Activated CD8-positive, alpha-beta memory T cell treated with anti-CD3 and anti-CD28 coated beads, Interleukin-2, amount 50 U/mL, for 24 hours (primary cell): ENCODE results near the gene HSF2BP.
"Not testable (repeated sequence)": the region's sequence is repeated elsewhere in the genome, so short reads cannot be mapped to it uniquely, and the experiment has no call there.

Experiments used
- DNase-seq: peaks from one replicate; pipeline ENCODE4 v3.0.0-alpha.2; 2020; ENCODE audit errors: extremely low read depth

The HSF2BP gene

DNA sequence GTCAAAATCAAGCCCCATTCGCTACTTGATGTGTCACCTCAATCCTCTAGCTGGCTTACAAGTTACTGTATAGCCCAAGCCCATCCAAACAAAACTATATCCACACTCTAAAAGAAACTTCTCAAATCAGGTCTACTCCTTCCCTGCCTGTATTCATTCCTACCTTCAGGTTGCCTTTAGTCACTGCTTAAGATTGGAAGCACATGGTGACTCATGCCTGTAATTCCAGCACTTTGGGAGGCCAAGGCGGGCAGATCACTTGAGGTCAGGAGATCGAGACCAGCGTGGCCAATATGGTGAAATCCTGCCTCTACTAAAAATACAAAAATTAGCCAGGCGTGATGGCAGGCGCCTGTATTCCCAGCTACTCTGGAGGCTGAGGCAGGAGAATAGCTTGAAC, 7.4 kb downstream of the HSF2BP start:
- not testable (repeated sequence) for DNase-seq

DNA sequence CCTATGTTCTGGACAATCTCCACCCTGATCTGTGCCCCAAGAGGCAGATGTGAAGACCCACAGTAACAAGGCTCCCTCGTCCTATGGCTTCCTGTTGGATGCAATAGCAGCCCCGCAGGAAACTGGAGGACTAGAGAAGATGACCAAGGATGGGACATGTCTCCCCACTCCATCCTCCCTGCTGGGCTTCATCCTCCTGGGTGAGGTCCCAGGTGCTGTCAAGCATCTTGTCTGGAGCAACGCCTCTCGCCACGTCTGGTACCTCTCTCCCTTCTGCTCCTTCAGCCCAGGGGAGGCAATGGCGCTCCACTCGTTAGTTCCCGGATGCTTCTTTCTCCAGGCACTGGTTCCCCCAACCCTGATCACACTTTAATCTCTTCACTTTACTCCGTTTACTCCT, 11.1 kb downstream of the HSF2BP start:
- DNase-seq: no peak

DNA sequence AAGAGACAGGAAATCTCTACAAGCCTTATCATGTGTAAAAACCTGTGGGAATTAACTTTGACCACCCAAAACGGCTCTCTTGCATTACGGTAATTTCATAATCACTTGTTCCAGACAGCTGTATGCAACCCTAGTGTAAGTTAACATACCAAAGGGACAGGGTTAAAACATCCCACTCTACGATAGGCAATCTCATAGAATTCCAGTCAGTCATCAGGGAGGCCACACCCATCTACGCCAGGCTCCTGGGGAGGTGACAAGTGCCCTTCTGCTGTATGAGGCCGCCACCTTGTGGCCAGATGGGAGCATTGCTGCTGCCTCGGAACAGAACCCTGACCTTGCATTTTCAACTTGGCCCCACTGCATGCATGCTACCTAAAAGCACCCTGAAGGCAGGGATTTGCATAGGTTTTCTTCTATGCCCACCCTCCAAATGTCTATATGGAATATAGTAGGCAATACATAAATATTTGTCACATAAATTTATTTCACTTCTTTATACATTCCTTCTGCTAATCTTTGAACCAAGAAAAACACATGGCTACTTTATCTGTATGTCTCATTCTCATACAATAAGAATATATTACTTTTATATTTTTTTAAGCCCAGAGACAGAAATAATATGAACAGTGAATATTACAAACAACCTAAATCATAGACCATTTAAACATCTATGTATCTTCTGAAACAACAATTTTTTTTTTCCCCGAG, 12.6 kb downstream of the HSF2BP start:
- DNase-seq: peak; percentile 69

DNA sequence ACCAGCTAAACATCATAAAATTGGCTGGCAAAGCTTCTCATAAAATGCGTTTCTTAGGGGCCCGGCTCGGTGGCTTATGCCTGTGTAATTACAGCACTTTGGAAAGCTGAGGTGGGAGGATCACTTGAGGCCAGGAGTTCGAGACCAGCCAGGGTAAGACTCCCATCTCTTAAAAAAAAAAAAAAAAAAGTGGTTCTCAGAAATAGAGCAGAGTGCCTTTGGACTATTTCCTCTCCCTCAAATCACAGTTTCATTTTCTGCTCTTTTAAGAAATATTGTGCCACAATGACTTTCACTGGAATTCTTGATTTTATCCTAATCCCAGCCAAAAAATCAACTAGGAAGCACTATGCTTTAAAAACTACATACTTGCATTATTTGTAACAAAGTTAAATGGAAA, 13.3 kb downstream of the HSF2BP start:
- no peak for DNase-seq

DNA sequence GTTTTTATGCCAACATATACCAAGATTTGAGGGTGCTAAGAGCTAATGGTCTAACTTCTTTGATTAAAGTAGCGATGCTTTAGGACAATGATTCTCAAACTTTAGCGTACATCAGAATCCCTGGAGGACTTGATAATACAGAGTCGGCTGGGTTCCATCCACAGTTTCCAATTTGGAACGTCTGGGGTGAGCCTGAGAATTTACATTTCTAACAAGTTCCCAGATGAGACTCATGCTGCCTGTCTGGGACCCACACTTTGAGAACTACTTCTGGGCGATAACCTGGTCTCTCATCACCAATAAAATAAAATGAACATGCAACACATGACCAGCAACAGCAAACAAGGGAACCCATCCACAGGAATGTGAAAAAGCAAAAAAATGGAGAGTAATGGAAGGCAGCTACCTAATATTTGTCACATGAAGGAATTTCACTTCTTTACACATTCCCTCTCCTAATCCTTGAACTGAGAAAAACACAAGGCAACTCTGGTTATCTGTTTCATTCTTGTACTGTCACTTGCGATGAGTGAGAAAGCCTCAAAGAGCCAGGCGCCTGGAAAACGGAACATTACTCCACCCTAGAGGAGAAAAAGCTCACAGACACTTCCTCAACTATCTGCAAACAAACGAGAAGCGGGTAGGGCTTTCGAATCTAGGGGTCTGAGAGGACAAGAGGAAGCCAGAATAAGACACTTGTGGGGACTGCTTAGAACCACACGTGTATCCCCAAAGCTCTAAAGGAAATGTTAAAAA, 14.0 kb downstream of the HSF2BP start:
- DNase-seq: no peak

DNA sequence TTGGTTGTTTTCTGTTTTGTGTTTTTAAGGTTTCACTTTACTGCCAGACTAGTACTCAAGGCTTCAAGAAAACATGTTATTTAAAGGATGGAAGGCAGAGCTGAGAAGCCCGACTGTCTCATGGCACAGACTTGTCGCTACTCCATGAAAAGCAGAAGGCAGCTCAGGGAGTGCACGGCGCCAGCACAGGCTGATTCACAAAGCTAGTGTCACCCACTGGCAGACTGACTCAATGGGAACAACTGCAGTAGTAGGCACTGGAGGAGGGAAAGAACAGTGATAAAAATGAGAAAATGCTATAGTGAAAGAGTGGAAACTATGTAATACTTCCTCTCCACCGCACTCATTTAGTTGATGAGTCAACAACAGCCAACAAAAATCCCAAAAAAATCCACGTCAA, 14.7 kb downstream of the HSF2BP start:
- DNase-seq: no peak

DNA sequence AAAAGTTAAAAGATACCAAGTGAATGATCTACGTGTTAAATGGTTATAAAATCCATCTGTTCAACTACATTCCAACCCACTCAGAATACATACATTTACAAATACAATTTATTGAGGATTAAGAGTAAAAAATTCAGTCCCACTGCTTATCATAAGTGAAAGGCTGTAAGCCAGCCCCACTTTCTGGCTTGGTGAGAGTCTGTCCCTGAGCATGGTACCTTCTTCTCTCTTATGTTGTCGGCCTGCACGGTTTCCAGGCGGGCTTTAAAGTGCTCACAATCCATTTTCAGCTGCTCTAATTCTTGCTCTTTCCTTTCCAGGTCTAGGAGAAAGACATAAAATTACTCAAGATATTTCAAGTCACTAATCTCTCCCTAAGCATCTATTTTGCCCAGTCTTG, 15.2 kb downstream of the HSF2BP start:
- DNase-seq: no peak

DNA sequence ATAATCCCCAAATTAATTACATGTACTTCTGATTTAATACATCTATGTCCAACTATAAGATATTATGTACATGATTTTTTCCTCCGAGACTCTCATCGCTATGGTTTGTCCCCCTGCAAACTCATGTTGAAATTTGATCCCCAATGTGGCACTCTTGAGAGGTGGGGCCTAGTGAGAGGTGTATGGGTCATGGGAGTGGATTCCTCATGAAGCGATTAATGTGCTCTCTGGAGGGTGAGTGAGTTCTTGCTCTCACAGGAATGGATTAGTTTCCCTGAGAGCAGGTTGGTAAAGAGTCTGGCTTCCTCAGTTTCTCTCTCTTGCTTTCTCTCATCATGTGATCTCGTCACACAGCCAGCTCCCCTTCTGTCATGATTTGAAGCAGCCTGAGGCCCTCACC, 16.1 kb downstream of the HSF2BP start:
- DNase-seq: no peak

DNA sequence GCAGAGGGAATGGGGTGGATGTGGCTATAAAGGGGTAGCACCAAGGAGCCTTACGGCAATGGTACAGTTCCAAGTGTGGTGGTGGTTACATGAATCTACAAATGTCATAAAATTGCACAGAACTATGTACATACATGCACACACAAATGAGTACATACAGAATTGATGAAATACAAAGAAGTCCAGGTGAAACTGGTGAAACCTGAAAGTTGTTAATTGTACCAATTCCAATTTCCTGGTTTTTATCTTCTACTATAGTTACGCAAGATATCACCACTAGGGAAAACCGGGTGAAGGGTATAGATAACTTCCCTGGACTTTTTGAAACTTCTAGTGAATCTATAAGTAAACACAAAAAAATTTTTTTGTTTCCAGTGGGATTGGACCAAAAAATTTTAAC, 18.9 kb downstream of the HSF2BP start:
- DNase-seq: no peak

DNA sequence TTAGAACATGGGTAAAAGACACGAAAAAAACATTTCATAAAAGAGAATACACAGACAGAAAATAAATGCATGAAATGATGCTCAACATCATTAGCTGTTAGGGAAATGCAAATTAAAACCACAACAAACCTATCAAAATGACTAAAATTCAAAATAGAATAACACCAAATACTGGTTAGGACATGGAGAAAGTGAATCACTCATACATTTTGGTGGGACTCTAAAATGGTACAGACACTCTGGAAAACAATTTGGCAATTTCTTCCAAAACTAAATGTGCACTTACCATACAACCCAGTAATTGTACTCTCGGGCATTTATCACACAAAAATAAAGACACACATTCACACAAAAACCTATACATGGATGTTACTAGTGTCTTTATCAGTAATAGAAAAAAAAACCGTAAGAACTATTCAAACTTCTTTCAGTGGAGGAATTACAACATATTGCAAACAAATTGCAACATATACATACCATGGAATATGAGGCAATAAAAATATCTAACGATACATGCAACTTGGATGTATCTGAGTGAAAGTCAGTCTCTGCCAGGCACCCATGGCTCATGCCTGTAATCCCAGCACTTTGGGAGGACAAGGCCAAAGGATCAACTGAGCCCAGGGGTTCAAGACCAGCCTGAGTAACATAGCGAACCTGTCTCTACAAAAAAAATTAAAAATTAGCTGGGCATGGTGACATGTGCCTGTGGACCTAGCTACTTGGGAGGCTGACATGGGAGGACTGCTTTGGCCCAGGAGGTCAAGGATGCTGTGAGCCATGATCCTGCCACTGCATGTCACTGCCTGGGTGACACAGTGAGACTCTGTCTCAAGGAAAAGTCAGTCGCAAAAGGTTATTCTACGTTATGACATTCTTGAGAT, 19.6 kb downstream of the HSF2BP start:
- DNase-seq: no peak

DNA sequence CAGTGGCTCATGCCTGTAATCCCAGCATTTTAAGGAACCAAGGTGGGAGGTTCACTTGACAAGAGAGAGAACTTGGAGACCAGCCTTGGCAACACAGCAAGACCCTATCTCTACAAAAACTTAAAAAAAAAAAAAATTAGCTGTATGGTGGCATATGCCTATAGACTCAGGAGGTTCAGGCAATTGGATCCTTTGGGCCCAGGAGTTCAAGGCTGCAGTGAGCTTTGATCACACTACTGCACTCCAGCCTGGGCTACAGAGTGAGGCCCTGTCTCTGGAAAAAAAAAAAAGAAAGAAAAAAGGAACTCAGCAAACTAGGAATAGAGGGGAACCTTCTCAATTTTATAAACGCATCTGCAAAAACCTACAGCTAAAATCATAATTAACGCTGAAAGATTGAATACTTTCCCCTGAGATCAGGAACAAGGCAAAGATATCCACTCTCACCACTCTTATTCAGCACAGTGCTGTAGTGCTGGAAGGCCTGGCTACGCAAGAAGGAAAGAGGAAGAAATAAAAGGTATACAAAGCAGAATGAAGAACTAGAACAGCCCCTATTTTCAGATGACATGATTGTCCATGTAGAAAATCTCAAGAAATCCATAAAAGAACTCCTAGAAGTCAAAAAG, 21.6 kb downstream of the HSF2BP start:
- DNase-seq: no peak

DNA sequence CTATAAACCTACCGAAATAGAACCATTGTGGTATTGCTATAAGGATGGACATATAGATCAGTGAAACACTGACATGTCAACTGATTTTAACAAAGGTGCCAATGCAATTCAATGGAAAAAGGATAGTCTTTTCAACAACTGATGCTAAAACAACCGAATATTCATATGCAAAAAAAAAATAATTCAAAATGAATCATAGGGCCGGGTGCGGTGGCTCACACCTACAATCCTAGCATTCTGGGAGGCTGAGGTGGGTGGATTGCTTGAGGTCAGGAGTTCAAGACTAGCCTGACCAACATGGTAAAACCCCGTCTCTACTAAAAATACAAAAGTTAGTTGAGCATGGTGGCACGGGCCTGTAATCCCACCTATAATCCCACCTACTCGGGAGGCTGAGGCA, 23.9 kb downstream of the HSF2BP start:
- no peak for DNase-seq

DNA sequence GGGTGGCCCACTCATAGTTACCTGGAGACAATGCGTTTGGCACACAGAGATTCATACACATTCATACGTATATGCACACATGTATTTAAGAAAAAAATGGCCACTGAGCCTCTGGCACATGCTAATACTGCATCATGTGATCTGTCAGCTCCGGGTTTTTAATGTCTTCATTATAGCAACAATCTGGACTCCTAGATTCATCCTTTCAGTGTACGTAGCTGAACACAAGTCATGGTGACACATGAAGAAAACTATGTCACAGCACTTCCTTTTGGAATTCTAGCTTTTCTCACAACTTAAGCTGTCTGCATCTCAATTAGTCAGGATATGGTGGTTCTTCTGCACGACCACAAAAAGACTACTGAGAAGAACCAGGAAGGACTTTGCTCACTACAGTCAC, 24.7 kb downstream of the HSF2BP start:
- DNase-seq: no peak

DNA sequence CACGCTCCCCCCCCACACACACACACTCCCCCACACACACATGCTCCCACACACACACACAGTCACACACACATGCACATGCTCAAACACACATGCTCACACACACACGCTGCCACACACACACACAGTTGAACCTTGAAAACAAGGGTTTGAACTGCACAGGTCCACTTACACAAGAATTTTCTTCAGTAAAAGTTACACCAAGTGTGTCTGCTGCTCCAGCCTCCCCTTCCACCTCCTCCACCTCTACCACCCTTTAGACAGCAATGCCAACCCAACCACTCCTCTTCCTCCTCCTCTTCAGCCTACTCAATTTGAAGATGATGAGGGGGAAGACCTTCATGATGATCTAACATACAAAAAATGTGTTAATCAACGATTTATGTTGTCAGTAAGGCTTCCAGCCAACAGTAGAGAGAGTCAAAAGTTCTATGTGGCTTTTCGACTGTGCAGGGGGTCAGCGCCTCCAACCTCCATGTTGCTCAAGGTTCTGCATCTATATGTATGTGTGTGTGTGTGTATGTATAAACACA, 26.8 kb downstream of the HSF2BP start:
- DNase-seq: no peak

DNA sequence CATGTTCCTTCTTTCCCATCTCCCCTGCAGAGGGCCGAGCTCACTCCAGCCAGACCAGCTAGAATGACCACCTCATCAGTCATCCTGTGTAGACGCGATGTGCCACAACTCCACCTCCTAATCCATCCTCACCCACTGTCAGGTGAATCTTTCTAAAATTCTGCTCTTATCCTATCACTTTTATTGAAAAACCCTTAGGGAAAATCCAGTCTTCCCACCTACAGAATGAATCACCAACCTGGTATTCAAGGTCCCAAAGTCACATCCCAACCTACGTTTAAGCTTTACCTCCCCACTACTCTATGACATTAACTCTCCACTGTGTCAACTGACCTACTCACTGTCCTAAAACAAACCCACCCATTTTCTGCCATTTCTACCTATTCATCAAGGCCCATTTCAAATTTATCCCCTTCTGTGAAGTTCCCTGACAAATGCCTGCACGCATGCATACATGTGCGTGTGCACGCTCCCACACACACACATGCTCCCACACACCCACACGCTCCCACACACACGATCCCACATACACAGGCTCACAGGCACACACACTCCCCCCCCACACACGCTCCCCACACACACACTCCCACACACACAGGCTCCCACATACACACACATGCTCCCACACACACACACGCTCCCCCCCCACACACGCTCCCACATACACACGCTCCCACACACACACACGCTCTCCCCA, 27.7 kb downstream of the HSF2BP start:
- DNase-seq: no peak

DNA sequence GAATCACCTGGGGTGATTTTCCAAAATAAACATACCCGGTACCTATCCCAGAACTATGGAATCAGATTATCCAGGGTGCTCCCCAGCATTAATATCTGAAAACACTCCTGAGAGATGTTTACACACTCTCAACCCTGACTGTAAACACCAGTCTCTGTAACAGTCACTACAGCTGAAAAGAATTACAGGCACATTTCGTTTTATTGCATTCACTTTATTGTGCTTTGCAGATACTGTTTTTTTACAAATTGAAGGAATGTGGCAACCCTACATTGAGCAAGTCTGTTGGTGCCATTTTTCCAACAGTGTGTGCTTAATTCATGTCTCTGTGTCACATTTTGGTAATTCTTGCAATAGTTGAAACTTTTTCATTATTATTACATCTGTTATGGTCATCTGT, 31.8 kb downstream of the HSF2BP start:
- DNase-seq: no peak

DNA sequence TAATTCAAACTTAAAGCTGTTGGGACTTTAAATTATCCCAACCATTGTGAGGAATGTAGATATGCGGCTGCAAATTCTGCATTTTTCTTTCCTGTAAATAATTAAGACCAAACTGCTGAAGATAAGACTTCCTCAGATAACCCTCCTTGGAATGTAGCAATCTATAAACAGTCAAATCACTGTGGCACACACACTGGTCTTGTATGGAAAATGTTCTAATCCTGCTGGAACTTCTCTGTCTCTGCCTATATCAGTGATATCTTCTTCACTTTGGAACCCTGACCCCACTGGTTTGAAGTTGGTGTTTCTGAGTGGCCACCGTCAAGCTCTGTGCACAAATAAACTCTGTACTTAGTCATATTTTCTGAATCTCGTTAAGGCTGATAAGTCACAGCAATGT, 32.9 kb downstream of the HSF2BP start:
- DNase-seq: no peak

DNA sequence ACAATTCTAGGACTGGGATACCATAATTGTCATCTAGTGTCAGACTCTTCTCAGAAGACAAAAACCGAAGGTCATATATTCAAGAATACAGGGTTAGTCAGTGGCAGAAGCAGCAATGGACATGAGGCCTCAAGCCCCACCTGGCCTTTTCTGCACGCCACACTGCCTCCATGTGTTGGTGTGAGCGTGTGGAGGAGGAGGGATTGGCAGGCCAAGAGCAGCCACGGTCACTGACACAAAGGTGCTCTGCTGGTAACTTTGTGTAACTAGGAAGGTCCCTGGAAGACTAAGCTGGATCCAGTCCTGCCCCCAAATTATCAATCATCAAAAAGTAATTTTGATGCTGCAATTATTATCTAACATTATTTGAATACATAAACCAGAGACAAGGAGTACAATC, 34.9 kb downstream of the HSF2BP start:
- no peak for DNase-seq

DNA sequence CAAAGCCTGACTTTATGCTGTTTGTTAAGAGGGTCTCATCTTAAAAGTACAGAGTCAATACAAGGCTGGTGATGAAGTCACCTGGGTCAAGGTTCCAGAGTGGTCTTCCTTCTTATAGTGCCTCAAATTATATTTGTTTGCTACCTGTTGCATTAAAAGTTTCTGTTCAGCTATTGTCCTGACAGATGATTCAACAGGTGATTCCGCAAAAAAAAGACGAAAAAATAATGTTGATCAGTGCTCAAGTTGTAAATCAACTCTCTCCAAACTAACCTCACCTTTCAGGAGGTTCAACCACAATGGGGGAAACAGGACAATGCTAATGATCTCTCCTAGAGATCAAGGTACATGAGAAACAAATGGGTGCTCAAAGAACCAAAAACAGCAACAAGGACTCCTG, 35.7 kb downstream of the HSF2BP start:
- no peak for DNase-seq

DNA sequence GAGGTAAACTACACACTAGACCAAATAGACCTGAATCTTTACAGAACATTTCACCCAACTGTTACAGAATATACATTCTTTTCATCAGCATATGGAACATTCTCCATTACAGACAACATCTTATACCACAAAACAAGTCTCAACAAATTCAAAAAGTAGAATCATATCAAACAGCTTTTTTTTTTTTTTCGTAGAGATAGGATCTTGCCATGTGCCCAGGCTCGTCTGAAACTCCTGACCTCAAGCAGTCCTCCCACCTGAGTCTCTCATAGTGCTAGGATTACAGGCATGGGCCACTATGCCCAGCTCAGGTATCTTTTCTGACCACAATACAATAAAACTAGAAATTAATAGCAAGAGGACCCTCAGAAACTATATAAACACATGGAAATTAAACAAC, 36.5 kb downstream of the HSF2BP start:
- DNase-seq: no peak

DNA sequence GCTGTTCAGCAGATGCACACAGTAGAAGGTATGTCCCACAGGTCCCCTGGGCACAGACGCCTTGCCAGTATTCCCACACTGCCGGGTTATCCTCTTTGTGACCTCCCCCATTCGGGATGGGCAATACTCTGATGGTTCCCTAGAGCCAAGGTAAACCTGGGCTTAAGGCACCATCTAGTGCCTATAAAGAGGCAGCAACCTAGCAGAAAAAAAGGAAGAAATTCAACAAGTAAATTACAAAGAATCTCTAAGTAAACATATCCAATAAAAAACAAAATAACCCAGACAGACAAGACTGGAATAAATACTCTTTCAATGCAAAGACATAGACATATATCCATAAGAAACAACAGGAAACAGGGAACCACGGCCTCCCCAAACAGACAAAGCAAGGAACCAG, 39.4 kb downstream of the HSF2BP start:
- no peak for DNase-seq
